SK-N-SH (cell line): ENCODE results near the gene SHISA4. TPM values are rescaled to one million over a fixed set of nuclear protein-coding genes. Genes with fewer than 3 reads are reported as not detected.

Source experiments
- CTCF ChIA-PET: fragments of 300-600, 350-600 bp; formaldehyde crosslinking; extraction: SDS; loops from one replicate; lab custom pipeline; 2021; lab: Yijun Ruan, JAX
- POLR2A ChIA-PET: fragments of 350-600 bp; sonication (Branson Sonifier 250); formaldehyde crosslinking; extraction: SDS; loops from one replicate; lab custom pipeline; 2020; ENCODE audit warnings: antibody characterized with exemption, inconsistent platforms; lab: Yijun Ruan, JAX
- DNase-seq: peaks from one replicate; pipeline ENCODE4 v3.0.0; 2012
- H2AFZ ChIP-seq: fragments of 200-600 bp; sonication (generic); 2 replicates; pipeline ENCODE4 v1.8.1; 2016; ENCODE audit warnings: antibody characterized with exemption, mild to moderate bottlenecking, low read depth
- H3F3A ChIP-seq: fragments of 200-600 bp; sonication (generic); replicated peaks from 2 replicates; pipeline ENCODE3; 2016; ENCODE audit warnings: antibody characterized with exemption, mild to moderate bottlenecking; ENCODE audit not compliant: insufficient read depth
- H3K27ac ChIP-seq, 2 experiments: fragments of 200-500 bp in 1 of 2; fragments of 200-600 bp in 1 of 2; sonication (Bioruptor generic) in 1 of 2; sonication (generic), shearing (Covaris generic) in 1 of 2; 2 replicates each; pipeline versions ENCODE4 v1.5.1 to v1.6.1; 2014 to 2016; ENCODE audit warnings: low read depth in 2 of 2, inconsistent platforms in 1 of 2, low read length in 1 of 2, mild to moderate bottlenecking in 1 of 2, mixed read lengths in 1 of 2
- H3K27me3 ChIP-seq: fragments of 200-600 bp; sonication (generic), shearing (Covaris generic); 2 replicates; pipeline ENCODE4 v1.6.1; 2016; ENCODE audit warnings: mixed run types; ENCODE audit not compliant: insufficient read depth
- H3K36me3 ChIP-seq, 2 experiments: fragments of 200-500 bp in 1 of 2; fragments of 200-600 bp in 1 of 2; sonication (Bioruptor generic) in 1 of 2; sonication (generic) in 1 of 2; replicated peaks in 1 of 2; 2 replicates each; pipeline versions ENCODE3 to v1.5.1; 2014 to 2016; ENCODE audit warnings: low read length in 1 of 2, mild to moderate bottlenecking in 1 of 2; ENCODE audit not compliant: insufficient read depth in 2 of 2, control insufficient read depth in 1 of 2
- H3K4me1 ChIP-seq, 2 experiments: fragments of 200-500 bp in 1 of 2; fragments of 200-600 bp in 1 of 2; sonication (Bioruptor generic) in 1 of 2; sonication (generic), shearing (Covaris generic) in 1 of 2; 2 replicates each; pipeline versions ENCODE4 v1.5.1 to v1.6.1; 2014 to 2016; ENCODE audit warnings: low read depth in 1 of 2, low read length in 1 of 2, mixed run types in 1 of 2; ENCODE audit not compliant: insufficient read depth in 2 of 2, control insufficient read depth in 1 of 2
- H3K4me2 ChIP-seq: fragments of 200-600 bp; sonication (generic), shearing (Covaris generic); 2 replicates; pipeline ENCODE4 v1.6.1; 2017; ENCODE audit warnings: mixed run types
- H3K4me3 ChIP-seq, 2 experiments: fragments of 200-500 bp in 1 of 2; fragments of 200-600 bp in 1 of 2; sonication (Bioruptor generic) in 1 of 2; sonication (generic), shearing (Covaris generic) in 1 of 2; 2 replicates each; pipeline versions ENCODE4 v1.5.1 to v1.8.1; 2014 to 2016; ENCODE audit warnings: low read depth in 2 of 2, inconsistent platforms in 1 of 2, low read length in 1 of 2, mild to moderate bottlenecking in 1 of 2, mixed read lengths in 1 of 2, moderate library complexity in 1 of 2
- H3K79me2 ChIP-seq: fragments of 200-600 bp; sonication (generic); 2 replicates; pipeline ENCODE4 v1.8.1; 2017; ENCODE audit warnings: mild to moderate bottlenecking; ENCODE audit not compliant: insufficient read depth
- H3K9ac ChIP-seq: fragments of 200-600 bp; sonication (generic); 2 replicates; pipeline ENCODE4 v1.6.1; 2017; ENCODE audit warnings: mixed run types
- H3K9me2 ChIP-seq: fragments of 200-600 bp; sonication (generic); 2 replicates; pipeline ENCODE4 v1.6.1; 2017; ENCODE audit warnings: mixed run types
- H3K9me3 ChIP-seq: fragments of 200-600 bp; sonication (generic); 2 replicates; pipeline ENCODE4 v1.6.1; 2017; ENCODE audit warnings: mixed run types, mild to moderate bottlenecking, moderate library complexity
- H4K20me1 ChIP-seq: fragments of 200-600 bp; sonication (generic); 2 replicates; pipeline ENCODE4 v1.6.1; 2017; ENCODE audit warnings: mild to moderate bottlenecking, mixed run types; ENCODE audit not compliant: insufficient read depth
- EP300 ChIP-seq, 2 experiments: IDR thresholded peaks; 2 replicates each; pipeline versions ENCODE4 v1.4.0 to v1.6.1; 2012; ENCODE audit warnings: borderline replicate concordance in 1 of 2, low read depth in 1 of 2, low read length in 1 of 2
- GATA2 ChIP-seq: sonication (generic); formaldehyde crosslinking; IDR thresholded peaks from 2 replicates; pipeline ENCODE4 v1.5.0; 2020; ENCODE audit warnings: mild to moderate bottlenecking, missing genetic modification reagents
- JUND ChIP-seq: IDR thresholded peaks from 2 replicates; pipeline ENCODE4 v1.4.0; 2012
- MEF2A ChIP-seq: IDR thresholded peaks from 2 replicates; pipeline ENCODE4 v1.4.0; 2012; ENCODE audit warnings: low read depth, borderline replicate concordance
- MXI1 ChIP-seq: IDR thresholded peaks from 2 replicates; pipeline ENCODE4 v1.6.1; 2012; ENCODE audit warnings: mild to moderate bottlenecking, low read depth, low read length, improper control_type of control experiment
- RXRA ChIP-seq: IDR thresholded peaks from 2 replicates; pipeline ENCODE4 v1.4.0; 2012; ENCODE audit warnings: low read depth, mild to moderate bottlenecking, borderline replicate concordance
- SIN3A ChIP-seq: IDR thresholded peaks from 2 replicates; pipeline ENCODE4 v1.6.1; 2012; ENCODE audit warnings: low read depth, mild to moderate bottlenecking, low read length, moderate library complexity, borderline replicate concordance
- SMC3 ChIP-seq: IDR thresholded peaks from 2 replicates; pipeline ENCODE4 v1.6.1; 2012; ENCODE audit warnings: low read depth, low read length, improper control_type of control experiment
- TCF12 ChIP-seq: IDR thresholded peaks from 2 replicates; pipeline ENCODE4 v1.4.0; 2012
- USF1 ChIP-seq: IDR thresholded peaks from 2 replicates; pipeline ENCODE4 v1.4.0; 2012; ENCODE audit warnings: low read depth, borderline replicate concordance
- ZBTB33 ChIP-seq: IDR thresholded peaks from 2 replicates; pipeline ENCODE4 v1.4.0; 2012; ENCODE audit warnings: low read depth, borderline replicate concordance
- WGBS: methylation state at CpG from one replicate; pipeline ENCODE4 v1.1.6; 2017; ENCODE audit warnings: low lambda C conversion rate; 5-methylcytosine and 5-hydroxymethylcytosine counted together
- polyA plus RNA-seq, 3 experiments: library from polyadenylated mRNA; depleted of rRNA; stranded (reverse); fragments of >200 nt; gene quantifications; 2 replicates each; pipeline ENCODE4 v1.2.3, GENCODE V29; 2012

The SHISA4 gene
- polyA plus RNA-seq, 1 of the 3 experiments (the other 2 are of a cell fraction), result 42.1 TPM

- Histone ChIP-seq H3K4me3 (no peak overlapping the region), H3K4me2 (no peak overlapping the region), H3K9ac (no peak overlapping the region), H3K4me1 (peaks cover 14 to 19% of the 10 kb centered on the region in 2 experiments; a peak in 2 of 4 replicates), H2AFZ (no peak overlapping the region), H3F3A (peaks cover 13% of the 10 kb centered on the region), H3K9me3 (no peaks in the 10 kb centered on the region), H3K79me2 (no peaks in the 10 kb centered on the region), H3K36me3 (peaks cover 0 to 2% of the 10 kb centered on the region in 2 experiments), H3K27ac (no peak overlapping the region), H4K20me1 (no peaks in the 10 kb centered on the region), H3K9me2 (no peaks in the 10 kb centered on the region), H3K27me3 (no peaks in the 10 kb centered on the region)
- TF ChIP-seq GATA2 (CRISPR knock-in tag) (no peak), EP300 (IDR thresholded peaks at IDR 0.05; ENCODE audit: borderline replicate concordance in 1 of 2, low read depth in 1 of 2, low read length in 1 of 2) (no peak)
- WGBS, result 93% methylated on average over 3 of the region's 3 CpGs
- DNase-seq, result no peak
- ChIA-PET CTCF (interaction anchor here (1.0 to 14.7 kb wide), 8 partner anchors 18 to 334 kb away, joined by 3 to 344 read pairs (median 52); partner anchors contain the start of genes IPO9 and TIMM17A), POLR2A (interaction anchor here (0.8 to 1.7 kb wide), 3 partner anchors 12 to 856 kb away, joined by 3 to 5 read pairs (median 3); partner anchors contain the start of gene TIMM17A)
Observed at GRCh38 chr1:201893431-201893830, 4.7 kb downstream of the SHISA4 start.

GRCh38 chr1:201894343-201895119 lies 5.8 kb downstream of the SHISA4 start:
- 90% methylated on average over 5 of the region's 5 CpGs for WGBS
- H3K27me3 ChIP-seq, result no peaks in the 10 kb centered on the region
- H3K4me3 ChIP-seq, result no peak overlapping the region
- H2AFZ ChIP-seq, result no peak overlapping the region
- CTCF ChIA-PET, result interaction anchor here (1.0 to 14.7 kb wide), 22 partner anchors 9 to 364 kb away, joined by 3 to 344 read pairs (median 20); partner anchors contain the start of genes IPO9, LMOD1, RNPEP and TIMM17A
- no peak overlapping the region for H3K4me2 ChIP-seq
- H3K4me1 ChIP-seq, result peaks cover 9 to 16% of the 10 kb centered on the region in 2 experiments; a peak in 2 of 4 replicates
- H4K20me1 ChIP-seq, result no peaks in the 10 kb centered on the region
- no peaks in the 10 kb centered on the region for H3K9me3 ChIP-seq
- peaks cover 0 to 2% of the 10 kb centered on the region in 2 experiments for H3K36me3 ChIP-seq
- no peaks in the 10 kb centered on the region for H3K9me2 ChIP-seq
- H3K9ac ChIP-seq, result no peak overlapping the region
- POLR2A ChIA-PET, result interaction anchor here (1.0 to 1.8 kb wide), 2 partner anchors 61 to 79 kb away, joined by 3 to 5 read pairs; partner anchors contain the start of gene TIMM17A
- TF ChIP-seq SIN3A (no peak), USF1 (no peak), SMC3 (no peak), MEF2A (no peak), ZBTB33 (no peak), RXRA (no peak), TCF12 (no peak), EP300 (IDR thresholded peaks at IDR 0.05; ENCODE audit: borderline replicate concordance in 1 of 2, low read depth in 1 of 2, low read length in 1 of 2) (no peak), JUND (no peak), MXI1 (no peak)
- TF ChIP-seq, all 33 proteins: peak for 0
- peaks cover 13% of the 10 kb centered on the region for H3F3A ChIP-seq
- DNase-seq, result no peak
- H3K27ac ChIP-seq, result no peak overlapping the region
- H3K79me2 ChIP-seq, result no peaks in the 10 kb centered on the region
